Measurements from ENCODE around the gene HBM.
"Not testable (repeated sequence)": the region's sequence is repeated elsewhere in the genome, so short reads cannot be mapped to it uniquely, and the experiment has no call there.

GRCh38 chr16:163139-163538, 2.6 kb upstream of the HBM start:
- not testable (repeated sequence) for TF ChIP-seq CTCF (IDR thresholded peaks at IDR 0.05; ENCODE audit: low read depth, low read length); EZH2phosphoT487 (IDR thresholded peaks at IDR 0.05; ENCODE audit: low read depth)

Measured in OCI-LY3 (cell line).